HEK293 (cell line): ENCODE results near the gene RGS11.

Experiments used
- HOXC10 ChIP-seq: sonication (generic); formaldehyde crosslinking; IDR thresholded peaks from 2 replicates; pipeline ENCODE4 v1.8.1; 2023; ENCODE audit warnings: mild to moderate bottlenecking, missing genetic modification reagents
- KLF7 ChIP-seq: fragments of 450-650 bp; formaldehyde crosslinking; IDR thresholded peaks from 2 replicates; pipeline ENCODE4 v1.5.1; 2016; ENCODE audit warnings: missing biosample characterization, missing genetic modification characterization, borderline replicate concordance
- KLF9 ChIP-seq: fragments of 450-650 bp; formaldehyde crosslinking; IDR thresholded peaks from 2 replicates; pipeline ENCODE4 v1.5.1; 2016; ENCODE audit warnings: missing biosample characterization, missing genetic modification characterization, low read depth
- OSR2 ChIP-seq: fragments of 450-650 bp; formaldehyde crosslinking; IDR thresholded peaks from 2 replicates; pipeline ENCODE4 v1.5.1; 2016; ENCODE audit warnings: missing biosample characterization, missing genetic modification characterization
- OVOL3 ChIP-seq: fragments of 450-650 bp; formaldehyde crosslinking; IDR thresholded peaks from 2 replicates; pipeline ENCODE4 v1.5.1; 2016; ENCODE audit warnings: missing biosample characterization, missing genetic modification characterization
- SP2 ChIP-seq: fragments of 450-650 bp; formaldehyde crosslinking; IDR thresholded peaks from 2 replicates; pipeline ENCODE4 v1.5.1; 2016; ENCODE audit warnings: missing biosample characterization, missing genetic modification characterization
- ZBTB8A ChIP-seq: fragments of 450-650 bp; formaldehyde crosslinking; IDR thresholded peaks from 2 replicates; pipeline ENCODE4 v1.5.1; 2016; ENCODE audit warnings: missing biosample characterization, missing genetic modification characterization
- ZFP69B ChIP-seq: fragments of 450-650 bp; formaldehyde crosslinking; IDR thresholded peaks from 2 replicates; pipeline ENCODE4 v1.5.1; 2016; ENCODE audit warnings: missing biosample characterization, missing genetic modification characterization
- ZNF157 ChIP-seq: fragments of 450-650 bp; formaldehyde crosslinking; IDR thresholded peaks from 2 replicates; pipeline ENCODE4 v1.5.1; 2016; ENCODE audit warnings: missing biosample characterization, missing genetic modification characterization
- ZNF324 ChIP-seq: fragments of 450-650 bp; formaldehyde crosslinking; IDR thresholded peaks from 2 replicates; pipeline ENCODE4 v1.5.1; 2016; ENCODE audit warnings: missing biosample characterization, missing genetic modification characterization
- ZNF394 ChIP-seq: fragments of 450-650 bp; formaldehyde crosslinking; IDR thresholded peaks from 2 replicates; pipeline ENCODE4 v1.5.1; 2016; ENCODE audit warnings: missing biosample characterization, missing genetic modification characterization, mild to moderate bottlenecking, moderate library complexity, borderline replicate concordance
- ZNF433 ChIP-seq: fragments of 450-650 bp; formaldehyde crosslinking; IDR thresholded peaks from 2 replicates; pipeline ENCODE4 v1.5.1; 2016; ENCODE audit warnings: missing biosample characterization, missing genetic modification characterization, low read depth
- ZNF529 ChIP-seq: fragments of 450-650 bp; formaldehyde crosslinking; IDR thresholded peaks from 2 replicates; pipeline ENCODE4 v1.5.1; 2017; ENCODE audit warnings: missing genetic modification characterization, missing biosample characterization; ENCODE audit not compliant: insufficient replicate concordance
- ZNF544 ChIP-seq: fragments of 450-650 bp; formaldehyde crosslinking; IDR thresholded peaks from 2 replicates; pipeline ENCODE4 v1.5.0; 2017; ENCODE audit warnings: missing biosample characterization, missing genetic modification characterization
- ZNF555 ChIP-seq: fragments of 450-650 bp; formaldehyde crosslinking; conservative IDR thresholded peaks from 2 replicates; pipeline ENCODE4 v1.5.1; 2017; ENCODE audit warnings: missing biosample characterization, mild to moderate bottlenecking, missing genetic modification characterization, inconsistent platforms
- ZNF629 ChIP-seq: fragments of 450-650 bp; formaldehyde crosslinking; IDR thresholded peaks from 2 replicates; pipeline ENCODE4 v1.5.1; 2017; ENCODE audit warnings: missing biosample characterization, missing genetic modification characterization
- ZNF670 ChIP-seq: fragments of 450-650 bp; formaldehyde crosslinking; IDR thresholded peaks from 2 replicates; pipeline ENCODE4 v1.5.1; 2016; ENCODE audit warnings: missing biosample characterization, missing genetic modification characterization, low read depth
- ZNF707 ChIP-seq: fragments of 450-650 bp; formaldehyde crosslinking; IDR thresholded peaks from 2 replicates; pipeline ENCODE4 v1.5.1; 2016; ENCODE audit warnings: missing biosample characterization, missing genetic modification characterization
- ZNF777 ChIP-seq: fragments of 450-650 bp; formaldehyde crosslinking; IDR thresholded peaks from 2 replicates; pipeline ENCODE4 v1.5.1; 2017; ENCODE audit warnings: missing biosample characterization, missing genetic modification characterization, borderline replicate concordance
- ZSCAN16 ChIP-seq: fragments of 450-650 bp; formaldehyde crosslinking; IDR thresholded peaks from 2 replicates; pipeline ENCODE4 v1.5.1; 2016; ENCODE audit warnings: missing biosample characterization, missing genetic modification characterization
- ZSCAN23 ChIP-seq: fragments of 450-650 bp; formaldehyde crosslinking; IDR thresholded peaks from 2 replicates; pipeline ENCODE4 v1.5.1; 2016; ENCODE audit warnings: missing biosample characterization, missing genetic modification characterization
- TF ChIP-seq, protein P1 (sequence below): fragments of 450-650 bp; formaldehyde crosslinking; IDR thresholded peaks from 2 replicates; pipeline ENCODE4 v1.5.1; 2016; ENCODE audit warnings: missing biosample characterization, missing genetic modification characterization
- TF ChIP-seq, protein P2 (sequence below): fragments of 450-650 bp; formaldehyde crosslinking; IDR thresholded peaks from 2 replicates; pipeline ENCODE4 v1.5.1; 2016; ENCODE audit warnings: missing biosample characterization, missing genetic modification characterization
- TF ChIP-seq, protein P3 (sequence below): fragments of 450-650 bp; formaldehyde crosslinking; IDR thresholded peaks from 2 replicates; pipeline ENCODE4 v1.5.1; 2016; ENCODE audit warnings: missing biosample characterization, missing genetic modification characterization
- TF ChIP-seq, protein P4 (sequence below): fragments of 450-650 bp; formaldehyde crosslinking; optimal IDR thresholded peaks from 2 replicates; pipeline ENCODE3; 2016; ENCODE audit warnings: missing biosample characterization, mild to moderate bottlenecking, missing genetic modification characterization
- TF ChIP-seq, protein P5 (sequence below): fragments of 450-650 bp; formaldehyde crosslinking; IDR thresholded peaks from 2 replicates; pipeline ENCODE4 v1.5.1; 2016; ENCODE audit warnings: missing biosample characterization, missing genetic modification characterization

Gene RGS11

DNA sequence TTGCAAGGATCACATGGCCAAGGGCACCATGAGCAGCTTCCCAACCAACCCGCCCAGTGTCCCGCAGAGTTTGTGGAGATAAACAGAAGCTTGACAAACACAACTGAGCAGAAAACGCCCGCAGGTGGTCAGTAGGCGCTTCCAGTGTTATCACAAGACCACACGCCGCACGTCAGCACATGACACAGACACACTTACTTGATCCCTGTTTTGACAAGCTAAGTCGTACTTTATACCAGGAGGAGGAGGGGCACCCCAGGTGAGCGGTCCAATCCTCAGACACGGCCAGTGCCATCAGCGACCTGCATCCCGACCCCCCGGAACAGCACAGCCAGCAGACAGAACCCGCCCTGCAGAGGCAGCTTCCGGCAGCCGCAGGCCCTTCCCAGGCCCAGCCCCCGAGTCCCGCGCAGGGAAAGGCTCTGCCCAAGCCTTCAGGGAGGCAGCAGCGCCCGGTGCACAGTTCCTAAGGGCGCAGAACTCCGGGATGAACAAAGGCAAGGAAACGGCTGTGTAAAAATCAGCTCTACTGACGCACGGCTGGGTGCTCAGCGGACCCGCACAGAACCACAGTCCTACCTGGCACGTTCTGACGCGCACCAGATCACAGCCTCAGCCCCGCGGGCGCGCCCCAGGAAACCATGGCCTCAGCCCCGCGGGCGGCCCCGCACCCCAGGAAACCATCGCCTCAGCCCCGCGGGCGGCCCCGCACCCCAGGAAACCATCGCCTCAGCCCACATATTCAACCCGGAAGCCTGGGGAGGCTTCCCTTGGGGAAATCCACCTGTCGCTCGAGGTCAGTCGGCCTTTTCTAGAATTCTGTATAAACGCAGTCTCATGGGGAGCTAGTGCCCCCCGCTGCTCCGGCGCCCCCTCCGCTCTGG lies 48.9 kb upstream of the RGS11 start (continued):
- TF ChIP-seq, protein P1, sequence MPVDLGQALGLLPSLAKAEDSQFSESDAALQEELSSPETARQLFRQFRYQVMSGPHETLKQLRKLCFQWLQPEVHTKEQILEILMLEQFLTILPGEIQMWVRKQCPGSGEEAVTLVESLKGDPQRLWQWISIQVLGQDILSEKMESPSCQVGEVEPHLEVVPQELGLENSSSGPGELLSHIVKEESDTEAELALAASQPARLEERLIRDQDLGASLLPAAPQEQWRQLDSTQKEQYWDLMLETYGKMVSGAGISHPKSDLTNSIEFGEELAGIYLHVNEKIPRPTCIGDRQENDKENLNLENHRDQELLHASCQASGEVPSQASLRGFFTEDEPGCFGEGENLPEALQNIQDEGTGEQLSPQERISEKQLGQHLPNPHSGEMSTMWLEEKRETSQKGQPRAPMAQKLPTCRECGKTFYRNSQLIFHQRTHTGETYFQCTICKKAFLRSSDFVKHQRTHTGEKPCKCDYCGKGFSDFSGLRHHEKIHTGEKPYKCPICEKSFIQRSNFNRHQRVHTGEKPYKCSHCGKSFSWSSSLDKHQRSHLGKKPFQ (tag by site-specific recombination), result peak; percentile 76
- TF ChIP-seq, protein P2, sequence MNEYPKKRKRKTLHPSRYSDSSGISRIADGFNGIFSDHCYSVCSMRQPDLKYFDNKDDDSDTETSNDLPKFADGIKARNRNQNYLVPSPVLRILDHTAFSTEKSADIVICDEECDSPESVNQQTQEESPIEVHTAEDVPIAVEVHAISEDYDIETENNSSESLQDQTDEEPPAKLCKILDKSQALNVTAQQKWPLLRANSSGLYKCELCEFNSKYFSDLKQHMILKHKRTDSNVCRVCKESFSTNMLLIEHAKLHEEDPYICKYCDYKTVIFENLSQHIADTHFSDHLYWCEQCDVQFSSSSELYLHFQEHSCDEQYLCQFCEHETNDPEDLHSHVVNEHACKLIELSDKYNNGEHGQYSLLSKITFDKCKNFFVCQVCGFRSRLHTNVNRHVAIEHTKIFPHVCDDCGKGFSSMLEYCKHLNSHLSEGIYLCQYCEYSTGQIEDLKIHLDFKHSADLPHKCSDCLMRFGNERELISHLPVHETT, result peak; percentile 93
- TF ChIP-seq ZNF777 (tag by site-specific recombination) (no peak), ZFP69B (tag by site-specific recombination) (no peak; the same call in none of the 2 replicates), ZNF529 (tag by site-specific recombination) (no peak), ZNF394 (tag by site-specific recombination) (peak; percentile 58; the same call in 1 of the 2 replicates), OVOL3 (0 out of 2 replicates have a peak, but pooled peaks have one; percentile 28), ZNF707 (peak; percentile 52; the same call in 1 of the 2 replicates), OSR2 (tag by site-specific recombination) (peak; percentile 99), ZNF555 (tag by site-specific recombination) (no peak), ZNF670 (tag by site-specific recombination) (no peak), KLF9 (peak; percentile 28), ZNF629 (peak; percentile 96), ZSCAN23 (tag by site-specific recombination) (peak; percentile 92), ZNF544 (tag by site-specific recombination) (no peak), ZBTB8A (tag by site-specific recombination) (peak; percentile 98), ZNF157 (no peak), ZNF324 (peak; percentile 87; the same call in 1 of the 2 replicates), ZSCAN16 (tag by site-specific recombination) (peak; percentile 70; the same call in 1 of the 2 replicates), SP2 (peak; percentile 91), HOXC10 (CRISPR knock-in tag) (no peak), KLF7 (tag by site-specific recombination) (peak; percentile 95), ZNF433 (no peak)
- TF ChIP-seq, protein P3, sequence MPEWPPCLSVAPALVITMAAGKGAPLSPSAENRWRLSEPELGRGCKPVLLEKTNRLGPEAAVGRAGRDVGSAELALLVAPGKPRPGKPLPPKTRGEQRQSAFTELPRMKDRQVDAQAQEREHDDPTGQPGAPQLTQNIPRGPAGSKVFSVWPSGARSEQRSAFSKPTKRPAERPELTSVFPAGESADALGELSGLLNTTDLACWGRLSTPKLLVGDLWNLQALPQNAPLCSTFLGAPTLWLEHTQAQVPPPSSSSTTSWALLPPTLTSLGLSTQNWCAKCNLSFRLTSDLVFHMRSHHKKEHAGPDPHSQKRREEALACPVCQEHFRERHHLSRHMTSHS (tag by site-specific recombination), result peak; percentile 96
- TF ChIP-seq, protein P4, sequence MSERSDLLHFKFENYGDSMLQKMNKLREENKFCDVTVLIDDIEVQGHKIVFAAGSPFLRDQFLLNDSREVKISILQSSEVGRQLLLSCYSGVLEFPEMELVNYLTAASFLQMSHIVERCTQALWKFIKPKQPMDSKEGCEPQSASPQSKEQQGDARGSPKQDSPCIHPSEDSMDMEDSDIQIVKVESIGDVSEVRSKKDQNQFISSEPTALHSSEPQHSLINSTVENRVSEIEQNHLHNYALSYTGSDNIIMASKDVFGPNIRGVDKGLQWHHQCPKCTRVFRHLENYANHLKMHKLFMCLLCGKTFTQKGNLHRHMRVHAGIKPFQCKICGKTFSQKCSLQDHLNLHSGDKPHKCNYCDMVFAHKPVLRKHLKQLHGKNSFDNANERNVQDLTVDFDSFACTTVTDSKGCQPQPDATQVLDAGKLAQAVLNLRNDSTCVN (tag by site-specific recombination), result peak; percentile 77
- TF ChIP-seq, protein P5, sequence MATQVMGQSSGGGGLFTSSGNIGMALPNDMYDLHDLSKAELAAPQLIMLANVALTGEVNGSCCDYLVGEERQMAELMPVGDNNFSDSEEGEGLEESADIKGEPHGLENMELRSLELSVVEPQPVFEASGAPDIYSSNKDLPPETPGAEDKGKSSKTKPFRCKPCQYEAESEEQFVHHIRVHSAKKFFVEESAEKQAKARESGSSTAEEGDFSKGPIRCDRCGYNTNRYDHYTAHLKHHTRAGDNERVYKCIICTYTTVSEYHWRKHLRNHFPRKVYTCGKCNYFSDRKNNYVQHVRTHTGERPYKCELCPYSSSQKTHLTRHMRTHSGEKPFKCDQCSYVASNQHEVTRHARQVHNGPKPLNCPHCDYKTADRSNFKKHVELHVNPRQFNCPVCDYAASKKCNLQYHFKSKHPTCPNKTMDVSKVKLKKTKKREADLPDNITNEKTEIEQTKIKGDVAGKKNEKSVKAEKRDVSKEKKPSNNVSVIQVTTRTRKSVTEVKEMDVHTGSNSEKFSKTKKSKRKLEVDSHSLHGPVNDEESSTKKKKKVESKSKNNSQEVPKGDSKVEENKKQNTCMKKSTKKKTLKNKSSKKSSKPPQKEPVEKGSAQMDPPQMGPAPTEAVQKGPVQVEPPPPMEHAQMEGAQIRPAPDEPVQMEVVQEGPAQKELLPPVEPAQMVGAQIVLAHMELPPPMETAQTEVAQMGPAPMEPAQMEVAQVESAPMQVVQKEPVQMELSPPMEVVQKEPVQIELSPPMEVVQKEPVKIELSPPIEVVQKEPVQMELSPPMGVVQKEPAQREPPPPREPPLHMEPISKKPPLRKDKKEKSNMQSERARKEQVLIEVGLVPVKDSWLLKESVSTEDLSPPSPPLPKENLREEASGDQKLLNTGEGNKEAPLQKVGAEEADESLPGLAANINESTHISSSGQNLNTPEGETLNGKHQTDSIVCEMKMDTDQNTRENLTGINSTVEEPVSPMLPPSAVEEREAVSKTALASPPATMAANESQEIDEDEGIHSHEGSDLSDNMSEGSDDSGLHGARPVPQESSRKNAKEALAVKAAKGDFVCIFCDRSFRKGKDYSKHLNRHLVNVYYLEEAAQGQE (tag by site-specific recombination), result peak; percentile 36; the same call in 1 of the 2 replicates
